GM18505 (cell line): ENCODE data around the gene SMIM38.

ENCODE experiments used
- ATAC-seq: cut with Tn5 transposase; IDR thresholded peaks from one replicate; pipeline ENCODE4 v1.9.1; 2021; ENCODE audit not compliant: unreplicated experiment
- POLR2A ChIP-seq: IDR thresholded peaks from 4 replicates; pipeline ENCODE4 v1.6.1; 2011; ENCODE audit warnings: borderline replicate concordance; ENCODE audit not compliant: insufficient read depth, insufficient read length; ENCODE audit errors: extremely low read depth

SMIM38 gene

DNA sequence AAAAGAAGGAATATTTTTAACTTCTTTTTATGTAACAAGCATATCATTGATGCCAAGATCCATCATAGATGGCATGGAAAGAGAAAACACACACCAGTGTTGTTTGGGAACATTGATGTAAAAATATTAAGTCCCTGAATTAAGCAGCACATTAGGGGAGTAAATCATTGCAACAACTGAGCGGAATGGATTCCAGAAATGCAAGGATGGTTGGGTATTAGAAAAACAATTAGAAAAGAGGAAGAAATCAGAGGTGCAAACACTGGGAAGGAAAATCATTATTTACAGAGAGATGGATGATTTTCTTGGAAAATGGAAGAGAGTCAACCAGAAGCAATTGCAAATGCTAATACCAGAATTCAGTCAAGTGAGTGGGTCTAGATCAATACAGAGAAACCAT is 8.1 kb downstream of the SMIM38 start:
- no peak for ATAC-seq

DNA sequence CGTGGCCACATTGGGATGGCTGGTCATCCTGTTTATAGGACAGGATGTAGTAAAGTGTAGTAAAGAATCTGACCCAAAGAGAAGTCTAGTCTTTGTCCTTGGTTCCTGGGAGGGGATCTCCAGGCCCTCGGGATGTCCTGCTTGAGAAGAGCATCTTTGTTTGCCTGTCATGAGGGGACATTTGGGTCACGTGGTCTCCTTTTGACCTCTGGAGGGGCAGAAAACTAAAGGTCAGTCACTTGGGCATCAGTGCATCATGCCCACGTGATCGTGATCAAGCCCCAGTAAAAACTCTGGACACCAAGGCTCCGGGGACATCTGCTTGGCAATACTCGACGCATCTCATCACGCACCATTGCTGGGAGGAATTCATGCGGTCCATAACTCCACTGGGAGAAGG is 9.1 kb downstream of the SMIM38 start:
- TF ChIP-seq POLR2A: no peak
- no peak for ATAC-seq

More for the DNA sequence above, 8.1 kb downstream of the SMIM38 start:
- no peak for TF ChIP-seq POLR2A

- TF ChIP-seq POLR2A: no peak
- no peak for ATAC-seq
Observed at GRCh38 chr11:69165775-69166174, 10.0 kb downstream of the SMIM38 start.

DNA sequence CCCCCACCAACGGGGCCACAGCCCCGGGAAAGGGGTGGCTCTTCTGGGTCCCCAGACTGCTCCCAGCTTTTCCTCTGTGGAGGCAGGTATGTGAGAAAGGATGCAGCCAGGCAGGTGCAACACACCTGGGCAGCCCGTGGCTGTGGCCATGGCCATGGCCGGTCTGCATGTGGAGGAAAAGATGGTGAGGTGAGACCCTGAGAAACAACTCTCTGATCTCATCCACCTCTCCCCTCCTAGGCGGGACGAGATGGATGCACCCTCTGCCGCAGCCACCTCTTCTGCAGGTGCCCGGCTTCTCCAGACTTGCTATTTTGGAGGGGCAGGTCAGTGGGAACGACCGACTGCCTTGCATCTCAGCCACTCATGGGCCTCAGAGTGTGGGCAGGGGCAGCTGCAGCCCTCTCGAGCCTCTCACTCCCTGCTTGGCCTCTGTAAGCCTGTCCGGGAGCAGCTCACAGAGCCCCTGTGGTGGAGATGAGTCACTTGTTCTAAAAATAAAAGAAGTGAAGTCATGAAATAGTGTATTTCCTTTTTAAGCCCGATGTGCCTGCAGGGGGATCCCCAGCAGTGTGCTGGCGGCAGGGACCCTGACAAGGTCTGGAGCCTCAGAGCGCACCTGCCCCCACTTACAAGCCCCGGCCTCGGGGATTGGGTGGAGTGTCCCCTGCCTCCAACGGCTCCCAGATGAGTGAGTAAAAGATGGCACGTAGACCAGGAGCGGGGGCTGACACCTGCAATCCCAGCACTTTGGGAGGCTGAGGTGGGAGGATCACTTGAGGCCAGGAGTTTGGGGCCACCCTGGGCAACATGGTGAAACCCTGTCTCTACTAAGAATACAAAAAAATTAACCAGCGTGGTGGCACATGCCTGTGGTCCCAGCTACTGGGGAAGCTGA is 10.7 kb downstream of the SMIM38 start:
- peak; percentile 84 for ATAC-seq
- TF ChIP-seq POLR2A: no peak

DNA sequence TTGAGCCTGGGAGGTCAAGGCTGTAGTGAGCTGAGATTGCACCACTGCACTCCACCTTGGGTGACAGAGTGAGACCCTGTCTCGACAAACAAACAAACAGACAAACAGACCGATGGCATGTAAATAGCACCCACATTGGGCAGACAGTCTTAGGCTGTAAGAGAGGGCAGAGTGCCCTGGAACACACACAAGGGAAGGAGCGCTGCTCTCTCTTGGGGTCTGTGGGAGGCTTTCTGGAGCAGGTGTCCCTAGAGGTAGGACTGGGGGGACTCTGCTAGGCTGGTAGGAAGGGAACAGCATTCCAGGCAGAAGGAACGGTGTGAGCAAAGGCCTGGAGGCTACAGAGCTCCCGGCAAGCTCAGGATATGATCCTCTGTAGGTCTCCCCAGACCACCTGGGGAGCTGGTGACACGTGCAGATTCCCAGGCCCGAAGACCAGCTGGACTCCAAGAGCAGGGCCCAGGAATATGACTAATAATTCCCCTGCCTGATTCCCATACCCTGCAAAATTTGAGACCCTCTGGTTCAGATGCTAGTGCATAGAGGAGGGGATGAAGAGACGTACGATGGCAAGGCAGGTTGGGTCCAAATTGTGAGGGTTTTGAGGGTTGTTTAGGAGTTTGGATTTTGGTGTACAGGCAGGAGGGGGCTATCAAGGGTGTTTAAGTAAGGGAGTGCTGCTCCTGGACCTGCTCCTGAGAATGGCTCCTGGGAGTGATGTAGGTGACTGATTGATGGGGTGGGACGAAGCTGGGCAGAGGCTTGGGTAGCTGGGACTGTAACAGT is 11.6 kb downstream of the SMIM38 start:
- no peak for TF ChIP-seq POLR2A
- ATAC-seq: no peak

DNA sequence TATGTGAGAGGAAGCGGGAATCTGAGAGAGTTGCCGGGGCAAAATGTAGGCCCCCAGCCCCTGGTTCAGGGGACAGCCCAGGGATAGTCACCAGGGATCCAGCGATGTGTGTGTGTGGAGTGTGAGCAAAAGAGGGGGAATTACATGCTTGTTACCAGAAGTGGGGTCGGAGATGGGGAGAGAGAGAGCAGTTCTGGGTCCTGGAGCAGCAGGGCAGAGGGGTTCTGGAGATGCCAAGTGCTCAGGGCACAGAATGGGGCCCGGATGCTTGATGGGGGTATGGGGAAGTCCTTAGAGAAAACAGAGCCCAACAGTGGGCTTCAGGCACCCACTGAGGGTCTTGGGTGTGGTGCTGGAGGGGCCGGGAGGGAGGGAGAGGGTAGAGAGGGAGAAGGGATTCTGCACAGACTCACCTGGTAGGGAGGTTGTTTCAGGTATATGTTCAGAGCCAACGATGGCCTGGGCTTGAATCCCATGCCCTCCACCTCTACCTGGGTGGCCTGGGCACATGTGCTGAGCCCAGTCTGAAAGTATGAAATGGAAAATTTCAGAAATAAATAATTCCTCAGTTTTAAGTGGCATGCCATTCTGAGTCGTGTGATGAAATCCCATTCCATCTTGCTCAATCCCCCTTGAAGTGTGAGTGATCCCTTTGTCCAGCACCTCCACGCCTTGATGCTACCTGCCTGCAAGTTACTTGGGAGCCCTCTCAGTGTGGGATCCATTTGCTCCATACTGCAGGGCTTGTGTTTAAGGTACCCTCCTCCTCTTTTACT is 12.4 kb downstream of the SMIM38 start:
- TF ChIP-seq POLR2A: no peak
- no peak for ATAC-seq

- no peak for ATAC-seq
- TF ChIP-seq POLR2A: no peak
Observed at GRCh38 chr11:69169479-69169878, 13.7 kb downstream of the SMIM38 start.

- no peak for ATAC-seq
- TF ChIP-seq POLR2A: no peak
Observed at GRCh38 chr11:69170704-69171103, 15.0 kb downstream of the SMIM38 start.

- TF ChIP-seq POLR2A: no peak
- no peak for ATAC-seq
Observed at GRCh38 chr11:69171476-69172240, 15.9 kb downstream of the SMIM38 start.

DNA sequence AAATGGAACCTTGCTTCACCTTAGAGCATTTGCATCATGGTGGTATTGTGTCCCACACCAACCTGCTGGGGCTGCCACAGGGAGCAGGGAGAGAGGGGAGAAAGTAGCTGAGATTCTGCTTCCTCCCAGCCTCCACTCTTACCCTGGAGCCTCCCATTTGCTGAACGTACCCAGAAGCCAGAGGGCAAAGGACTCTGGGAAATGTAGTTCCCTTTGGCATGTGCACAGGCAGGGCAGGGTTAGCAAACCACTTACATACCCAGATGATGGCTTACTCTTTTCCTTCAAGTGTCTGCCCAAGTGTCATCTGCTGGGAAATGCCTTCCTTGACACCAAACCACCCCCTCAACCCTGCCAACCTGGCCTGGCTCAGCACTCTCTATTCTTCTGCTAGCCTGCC is 16.9 kb downstream of the SMIM38 start:
- ATAC-seq: no peak
- TF ChIP-seq POLR2A: no peak

GRCh38 chr11:69173331-69173730 is 17.6 kb downstream of the SMIM38 start:
- no peak for TF ChIP-seq POLR2A
- ATAC-seq: no peak

GRCh38 chr11:69173925-69174581 is 18.3 kb downstream of the SMIM38 start:
- no peak for ATAC-seq

GRCh38 chr11:69174841-69175240 is 19.1 kb downstream of the SMIM38 start:
- no peak for ATAC-seq
- TF ChIP-seq POLR2A: no peak

More at GRCh38 chr11:69173925-69174581, 18.3 kb downstream of the SMIM38 start:
- TF ChIP-seq POLR2A: no peak
